ENCODE measurements around the gene GALNTL6. TPM values are rescaled to one million over a fixed set of nuclear protein-coding genes. Genes with fewer than 3 reads are reported as not detected.

Gene GALNTL6
- total and polyA plus RNA-seq, 4 donors, result 6.1 to 25.4 (median 22.5) TPM

DNA sequence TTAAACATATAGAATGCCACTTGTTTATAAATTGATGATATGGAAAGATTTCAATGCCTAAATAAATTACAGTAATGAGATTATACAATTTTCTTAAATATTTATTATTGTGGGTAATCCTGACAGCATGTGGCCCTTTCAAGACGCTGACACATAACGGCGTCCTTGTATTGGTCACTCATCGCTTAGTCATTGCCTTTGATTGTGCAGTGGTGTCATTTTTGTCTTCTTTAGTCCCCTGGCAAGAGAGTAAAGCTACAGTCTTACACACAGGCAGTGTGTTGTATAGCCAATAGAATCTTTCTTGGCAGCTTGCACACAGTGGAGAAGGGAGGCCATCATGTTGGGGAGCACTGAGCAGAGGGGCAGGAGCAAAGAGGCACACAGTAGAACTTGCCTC, 993.6 kb downstream of the GALNTL6 start:
- WGBS (ENCODE audit: insufficient coverage), result 93% methylated on average over 3 of the region's 4 CpGs
- no peak for DNase-seq (ENCODE audit: low read depth in 4 of 6, low spot score in 6 of 6)

DNA sequence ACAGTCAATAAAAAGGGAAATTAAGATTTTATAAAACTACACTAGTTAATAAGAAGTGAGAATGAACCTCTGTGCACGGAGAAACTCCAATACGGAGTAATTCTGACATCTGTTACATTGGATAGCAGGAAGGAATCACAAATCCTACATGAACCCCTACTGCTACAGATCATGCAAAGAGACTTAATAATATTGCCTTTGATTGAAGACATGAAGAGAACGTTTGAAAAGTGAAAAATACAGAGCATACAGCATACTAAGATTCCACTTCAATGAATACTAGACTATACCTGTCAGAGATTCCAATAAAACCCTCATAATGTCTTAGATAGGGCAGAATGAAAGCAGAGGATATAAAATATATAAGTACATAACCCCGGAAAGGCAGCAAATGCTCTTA, 995.0 kb downstream of the GALNTL6 start:
- H3K9me3 ChIP-seq (ENCODE audit: control insufficient read depth, insufficient read depth, low read length), result no peaks in the 10 kb centered on the region
- H3K27me3 ChIP-seq (ENCODE audit: control insufficient read depth, insufficient read depth, low read length), result no peaks in the 10 kb centered on the region
- no peaks in the 10 kb centered on the region for H3K36me3 ChIP-seq (ENCODE audit: control insufficient read depth, insufficient read depth, low read length)
- no peak for DNase-seq (ENCODE audit: low read depth in 4 of 6, low spot score in 6 of 6)
- H3K4me3 ChIP-seq (ENCODE audit: low read depth, low read length), result no peak overlapping the region
- no peak overlapping the region for H3K27ac ChIP-seq (ENCODE audit: low read depth, low read length)
- no CpG with 5 or more reads among the region's 4 CpGs for WGBS (ENCODE audit: insufficient coverage)
- H3K4me1 ChIP-seq (ENCODE audit: control insufficient read depth, insufficient read depth, low read length), result no peaks in the 10 kb centered on the region

More for the DNA sequence above, 993.6 kb downstream of the GALNTL6 start:
- Histone ChIP-seq H3K9me3 (ENCODE audit: control insufficient read depth, insufficient read depth, low read length) (no peaks in the 10 kb centered on the region), H3K27ac (ENCODE audit: low read depth, low read length) (no peak overlapping the region), H3K27me3 (ENCODE audit: control insufficient read depth, insufficient read depth, low read length) (no peaks in the 10 kb centered on the region), H3K4me3 (ENCODE audit: low read depth, low read length) (no peak overlapping the region), H3K4me1 (ENCODE audit: control insufficient read depth, insufficient read depth, low read length) (no peaks in the 10 kb centered on the region), H3K36me3 (ENCODE audit: control insufficient read depth, insufficient read depth, low read length) (no peaks in the 10 kb centered on the region)

DNA sequence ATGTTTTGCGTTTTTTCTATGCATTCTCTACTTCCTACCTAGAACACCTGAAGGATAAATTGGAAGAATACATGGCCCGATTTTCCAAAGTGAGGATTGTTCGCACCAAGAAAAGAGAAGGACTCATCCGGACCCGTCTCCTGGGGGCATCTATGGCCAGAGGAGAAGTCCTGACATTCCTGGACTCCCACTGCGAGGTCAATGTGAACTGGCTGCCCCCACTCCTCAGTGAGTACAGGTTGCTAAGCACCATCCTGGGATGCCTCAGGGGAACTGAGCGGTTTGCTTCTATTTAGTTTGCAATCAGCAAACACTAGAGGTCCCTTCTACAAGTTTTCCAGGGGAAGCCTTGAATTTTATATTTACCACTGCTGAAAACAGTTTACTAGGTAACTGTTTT, 996.1 kb downstream of the GALNTL6 start:
- WGBS (ENCODE audit: insufficient coverage), result 35% methylated on average over 5 of the region's 7 CpGs
- Histone ChIP-seq H3K4me3 (ENCODE audit: low read depth, low read length) (no peak overlapping the region), H3K27me3 (ENCODE audit: control insufficient read depth, insufficient read depth, low read length) (no peaks in the 10 kb centered on the region), H3K4me1 (ENCODE audit: control insufficient read depth, insufficient read depth, low read length) (no peaks in the 10 kb centered on the region), H3K36me3 (ENCODE audit: control insufficient read depth, insufficient read depth, low read length) (no peaks in the 10 kb centered on the region), H3K9me3 (ENCODE audit: control insufficient read depth, insufficient read depth, low read length) (no peaks in the 10 kb centered on the region), H3K27ac (ENCODE audit: low read depth, low read length) (no peak overlapping the region)
- no peak for DNase-seq (ENCODE audit: low read depth in 4 of 6, low spot score in 6 of 6)

DNA sequence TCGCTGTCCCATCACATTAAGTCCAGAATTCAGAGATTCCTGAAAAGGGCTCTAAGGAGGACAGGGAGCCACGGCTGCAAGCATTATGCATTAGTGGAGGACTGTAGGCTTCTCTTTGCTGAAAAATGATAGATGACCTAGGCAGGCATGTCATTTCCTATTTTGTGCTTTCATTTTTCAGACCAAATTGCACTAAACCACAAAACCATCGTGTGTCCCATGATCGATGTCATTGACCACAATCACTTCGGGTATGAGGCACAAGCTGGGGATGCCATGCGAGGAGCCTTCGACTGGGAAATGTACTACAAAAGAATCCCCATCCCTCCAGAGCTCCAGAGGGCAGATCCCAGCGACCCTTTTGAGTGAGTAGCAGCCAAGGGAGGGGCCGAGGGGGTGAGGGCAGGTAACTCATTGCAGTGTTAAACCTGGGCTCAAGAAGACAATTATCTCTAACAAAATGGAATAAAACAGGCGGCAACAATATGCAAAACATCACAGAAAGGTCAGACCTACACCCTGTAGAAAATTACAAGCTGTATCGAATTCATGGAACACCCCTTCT, 1000.2 kb downstream of the GALNTL6 start:
- Histone ChIP-seq H3K27me3 (ENCODE audit: control insufficient read depth, insufficient read depth, low read length) (no peaks in the 10 kb centered on the region), H3K4me3 (ENCODE audit: low read depth, low read length) (no peak overlapping the region), H3K9me3 (ENCODE audit: control insufficient read depth, insufficient read depth, low read length) (no peaks in the 10 kb centered on the region), H3K4me1 (ENCODE audit: control insufficient read depth, insufficient read depth, low read length) (no peaks in the 10 kb centered on the region), H3K27ac (ENCODE audit: low read depth, low read length) (no peak overlapping the region), H3K36me3 (ENCODE audit: control insufficient read depth, insufficient read depth, low read length) (no peaks in the 10 kb centered on the region)
- WGBS (ENCODE audit: insufficient coverage), result 92% methylated on average over 3 of the region's 11 CpGs
- no peak for DNase-seq (ENCODE audit: low read depth in 4 of 6, low spot score in 6 of 6)

DNA sequence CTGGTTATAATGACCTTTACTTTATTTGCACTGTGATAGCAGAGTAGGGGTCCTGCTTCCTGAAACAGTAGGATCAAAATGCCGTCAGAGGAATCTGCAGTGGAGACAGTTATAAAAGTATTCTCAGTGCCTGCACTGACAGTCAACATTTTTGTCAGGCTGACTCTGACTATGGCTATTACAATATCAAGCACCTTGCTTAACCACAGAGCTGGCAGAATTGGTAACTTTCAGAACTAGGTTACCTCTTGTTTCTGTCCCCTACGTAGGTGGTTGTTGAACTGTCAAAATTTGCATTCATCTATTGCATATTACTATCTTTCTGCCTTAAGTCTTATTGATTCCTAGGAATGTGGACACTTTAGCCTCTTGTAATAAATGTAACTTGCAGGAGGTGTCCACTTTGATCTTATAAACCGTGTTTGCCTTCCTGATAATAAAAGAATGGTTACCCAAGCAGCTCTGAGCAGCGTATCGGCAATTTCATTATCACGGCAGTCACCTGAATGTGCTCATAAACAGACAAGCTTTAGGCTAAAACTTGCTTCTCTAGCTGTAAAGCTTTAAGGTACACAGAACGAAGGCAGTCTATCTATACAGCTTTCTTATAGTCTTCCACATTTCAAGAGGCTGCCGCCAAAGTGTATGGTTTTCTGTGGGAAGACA, 1002.4 kb downstream of the GALNTL6 start:
- H3K27me3 ChIP-seq (ENCODE audit: control insufficient read depth, insufficient read depth, low read length), result no peaks in the 10 kb centered on the region
- no peak overlapping the region for H3K27ac ChIP-seq (ENCODE audit: low read depth, low read length)
- no peak overlapping the region for H3K4me3 ChIP-seq (ENCODE audit: low read depth, low read length)
- H3K4me1 ChIP-seq (ENCODE audit: control insufficient read depth, insufficient read depth, low read length), result no peaks in the 10 kb centered on the region
- no peaks in the 10 kb centered on the region for H3K36me3 ChIP-seq (ENCODE audit: control insufficient read depth, insufficient read depth, low read length)
- no peaks in the 10 kb centered on the region for H3K9me3 ChIP-seq (ENCODE audit: control insufficient read depth, insufficient read depth, low read length)
- peak in 1 of 6 donors; percentile 52 for DNase-seq (ENCODE audit: low read depth in 4 of 6, low spot score in 6 of 6)
- 77% methylated on average over 5 of the region's 8 CpGs for WGBS (ENCODE audit: insufficient coverage)

DNA sequence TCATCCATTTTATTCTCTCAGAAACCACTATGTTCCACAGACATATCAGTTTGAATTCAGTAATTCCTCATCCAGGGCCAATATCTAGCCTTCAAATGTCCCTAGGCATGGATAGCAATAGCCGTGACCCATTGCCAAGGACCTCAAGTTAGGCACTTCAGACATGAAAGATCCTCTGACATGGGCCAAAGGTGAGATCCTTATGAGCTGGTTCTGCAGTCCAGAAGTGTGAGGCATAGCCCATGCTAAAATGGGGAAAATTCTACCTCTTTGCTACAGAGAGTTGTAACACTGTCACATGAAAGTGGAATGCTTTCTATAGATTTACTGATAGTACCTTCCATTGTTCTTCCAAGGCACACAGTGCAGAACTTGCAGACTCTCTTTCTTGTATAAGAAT, 1005.7 kb downstream of the GALNTL6 start:
- H3K36me3 ChIP-seq (ENCODE audit: control insufficient read depth, insufficient read depth, low read length), result no peaks in the 10 kb centered on the region
- H3K4me3 ChIP-seq (ENCODE audit: low read depth, low read length), result no peak overlapping the region
- H3K4me1 ChIP-seq (ENCODE audit: control insufficient read depth, insufficient read depth, low read length), result no peaks in the 10 kb centered on the region
- no peaks in the 10 kb centered on the region for H3K27me3 ChIP-seq (ENCODE audit: control insufficient read depth, insufficient read depth, low read length)
- H3K27ac ChIP-seq (ENCODE audit: low read depth, low read length), result no peak overlapping the region
- WGBS (ENCODE audit: insufficient coverage), result no CpG with 5 or more reads among the region's 1 CpG
- no peak for DNase-seq (ENCODE audit: low read depth in 4 of 6, low spot score in 6 of 6)
- H3K9me3 ChIP-seq (ENCODE audit: control insufficient read depth, insufficient read depth, low read length), result no peaks in the 10 kb centered on the region

DNA sequence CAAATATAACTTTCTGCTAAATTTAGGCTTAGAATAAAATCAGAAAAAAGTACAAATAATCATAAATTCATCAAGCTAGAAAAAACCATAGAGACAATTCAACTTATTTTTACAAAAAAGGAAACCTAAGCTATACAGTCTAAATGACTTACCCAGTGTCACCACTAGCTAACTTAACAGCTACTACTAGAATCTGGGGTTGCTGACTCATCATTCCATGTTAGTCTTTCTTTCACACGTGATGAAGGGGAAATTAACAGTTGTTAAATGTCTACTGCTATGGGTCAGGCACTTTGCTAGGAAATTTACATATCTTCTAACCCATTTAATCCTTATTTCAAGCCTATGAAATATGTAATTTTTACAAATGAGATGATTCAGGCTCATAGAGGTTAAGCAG, 1006.1 kb downstream of the GALNTL6 start:
- H3K27me3 ChIP-seq (ENCODE audit: control insufficient read depth, insufficient read depth, low read length), result no peaks in the 10 kb centered on the region
- no peak for DNase-seq (ENCODE audit: low read depth in 4 of 6, low spot score in 6 of 6)
- WGBS (ENCODE audit: insufficient coverage), result no CpG with 5 or more reads among the region's 1 CpG

DNA sequence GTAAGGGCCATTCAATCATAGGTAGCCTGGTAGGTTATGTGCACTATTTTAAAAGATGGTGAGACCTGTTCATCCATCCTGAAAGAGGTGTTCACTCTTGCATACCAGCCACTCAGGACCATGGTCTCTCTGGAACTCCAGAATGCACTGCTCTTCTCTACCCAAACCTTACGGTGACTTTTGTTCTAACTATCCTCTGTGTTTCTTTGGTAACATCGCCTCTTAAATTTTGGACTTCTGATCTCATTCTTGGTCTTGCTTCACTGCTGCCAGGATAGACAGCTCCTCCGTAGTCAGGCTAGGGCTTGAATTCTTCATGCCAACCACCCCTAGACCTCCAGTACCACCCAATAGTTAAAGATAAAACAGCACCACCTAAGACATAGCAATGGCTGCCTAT, 1009.1 kb downstream of the GALNTL6 start:
- DNase-seq (ENCODE audit: low read depth in 4 of 6, low spot score in 6 of 6), result no peak
- H3K36me3 ChIP-seq (ENCODE audit: control insufficient read depth, insufficient read depth, low read length), result no peaks in the 10 kb centered on the region
- no peak overlapping the region for H3K27ac ChIP-seq (ENCODE audit: low read depth, low read length)
- no peak overlapping the region for H3K4me3 ChIP-seq (ENCODE audit: low read depth, low read length)
- no peaks in the 10 kb centered on the region for H3K9me3 ChIP-seq (ENCODE audit: control insufficient read depth, insufficient read depth, low read length)
- WGBS (ENCODE audit: insufficient coverage), result 100% methylated on average over 2 of the region's 3 CpGs
- H3K4me1 ChIP-seq (ENCODE audit: control insufficient read depth, insufficient read depth, low read length), result no peaks in the 10 kb centered on the region
- no peaks in the 10 kb centered on the region for H3K27me3 ChIP-seq (ENCODE audit: control insufficient read depth, insufficient read depth, low read length)

More for the DNA sequence above, 1006.1 kb downstream of the GALNTL6 start:
- Histone ChIP-seq H3K36me3 (ENCODE audit: control insufficient read depth, insufficient read depth, low read length) (no peaks in the 10 kb centered on the region), H3K4me1 (ENCODE audit: control insufficient read depth, insufficient read depth, low read length) (no peaks in the 10 kb centered on the region), H3K27ac (ENCODE audit: low read depth, low read length) (no peak overlapping the region), H3K4me3 (ENCODE audit: low read depth, low read length) (no peak overlapping the region), H3K9me3 (ENCODE audit: control insufficient read depth, insufficient read depth, low read length) (no peaks in the 10 kb centered on the region)

DNA sequence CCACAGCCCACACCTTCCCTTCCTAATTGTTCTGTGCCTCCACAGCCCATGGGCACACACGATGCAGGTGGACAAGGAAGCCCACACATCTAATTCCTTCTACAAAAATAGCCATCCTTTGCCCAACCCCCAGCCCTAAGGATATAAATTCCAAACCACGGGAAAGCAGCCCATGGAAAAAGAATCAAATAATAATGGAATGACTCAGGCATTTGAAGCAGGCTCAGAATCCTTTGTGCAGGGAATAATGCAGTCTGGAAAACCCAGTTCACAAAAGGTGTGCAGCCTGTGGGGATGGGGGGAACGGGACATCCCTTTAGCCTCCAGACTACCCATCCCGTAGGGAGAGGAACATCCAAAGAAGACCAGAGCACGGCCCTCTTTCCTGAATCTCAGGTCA, 1013.1 kb downstream of the GALNTL6 start:
- Histone ChIP-seq H3K9me3 (ENCODE audit: control insufficient read depth, insufficient read depth, low read length) (no peaks in the 10 kb centered on the region), H3K27ac (ENCODE audit: low read depth, low read length) (no peak overlapping the region), H3K4me3 (ENCODE audit: low read depth, low read length) (no peak overlapping the region), H3K4me1 (ENCODE audit: control insufficient read depth, insufficient read depth, low read length) (no peaks in the 10 kb centered on the region), H3K36me3 (ENCODE audit: control insufficient read depth, insufficient read depth, low read length) (no peaks in the 10 kb centered on the region), H3K27me3 (ENCODE audit: control insufficient read depth, insufficient read depth, low read length) (no peaks in the 10 kb centered on the region)
- no peak for DNase-seq (ENCODE audit: low read depth in 4 of 6, low spot score in 6 of 6)
- 67% methylated on average over 1 of the region's 5 CpGs for WGBS (ENCODE audit: insufficient coverage)

DNA sequence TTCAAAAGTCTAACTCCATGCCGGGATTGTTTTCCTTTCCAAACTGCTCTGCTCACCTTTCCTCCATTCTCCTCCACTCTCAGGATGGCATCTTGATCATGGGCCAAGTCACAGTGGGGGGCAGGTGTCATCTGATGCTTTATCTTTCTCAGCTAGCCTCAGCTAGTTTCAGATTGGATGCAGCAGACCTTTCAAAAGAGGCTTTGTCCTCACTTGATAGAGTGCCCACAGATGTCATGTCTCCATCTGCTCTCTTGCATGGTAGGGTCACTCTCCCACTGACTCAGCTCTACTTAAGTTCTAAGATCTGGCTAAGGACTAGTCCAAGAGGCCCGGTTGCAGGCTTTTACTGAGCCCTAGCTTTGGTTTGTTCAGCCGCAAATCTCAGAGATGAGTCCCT, 1013.7 kb downstream of the GALNTL6 start:
- WGBS (ENCODE audit: insufficient coverage), result 86% methylated on average over 3 of the region's 3 CpGs
- Histone ChIP-seq H3K36me3 (ENCODE audit: control insufficient read depth, insufficient read depth, low read length) (no peaks in the 10 kb centered on the region), H3K27me3 (ENCODE audit: control insufficient read depth, insufficient read depth, low read length) (no peaks in the 10 kb centered on the region), H3K27ac (ENCODE audit: low read depth, low read length) (no peak overlapping the region), H3K4me1 (ENCODE audit: control insufficient read depth, insufficient read depth, low read length) (no peaks in the 10 kb centered on the region), H3K4me3 (ENCODE audit: low read depth, low read length) (no peak overlapping the region), H3K9me3 (ENCODE audit: control insufficient read depth, insufficient read depth, low read length) (no peaks in the 10 kb centered on the region)
- no peak for DNase-seq (ENCODE audit: low read depth in 4 of 6, low spot score in 6 of 6)
